ENCODE measurements around the gene CNP. TPM values are rescaled to one million over a fixed set of nuclear protein-coding genes. Genes with fewer than 3 reads are reported as not detected.

The CNP gene
- total RNA-seq, 4 donors from 2014 or later: 24.7 to 76.7 (median 43.4) TPM

DNA sequence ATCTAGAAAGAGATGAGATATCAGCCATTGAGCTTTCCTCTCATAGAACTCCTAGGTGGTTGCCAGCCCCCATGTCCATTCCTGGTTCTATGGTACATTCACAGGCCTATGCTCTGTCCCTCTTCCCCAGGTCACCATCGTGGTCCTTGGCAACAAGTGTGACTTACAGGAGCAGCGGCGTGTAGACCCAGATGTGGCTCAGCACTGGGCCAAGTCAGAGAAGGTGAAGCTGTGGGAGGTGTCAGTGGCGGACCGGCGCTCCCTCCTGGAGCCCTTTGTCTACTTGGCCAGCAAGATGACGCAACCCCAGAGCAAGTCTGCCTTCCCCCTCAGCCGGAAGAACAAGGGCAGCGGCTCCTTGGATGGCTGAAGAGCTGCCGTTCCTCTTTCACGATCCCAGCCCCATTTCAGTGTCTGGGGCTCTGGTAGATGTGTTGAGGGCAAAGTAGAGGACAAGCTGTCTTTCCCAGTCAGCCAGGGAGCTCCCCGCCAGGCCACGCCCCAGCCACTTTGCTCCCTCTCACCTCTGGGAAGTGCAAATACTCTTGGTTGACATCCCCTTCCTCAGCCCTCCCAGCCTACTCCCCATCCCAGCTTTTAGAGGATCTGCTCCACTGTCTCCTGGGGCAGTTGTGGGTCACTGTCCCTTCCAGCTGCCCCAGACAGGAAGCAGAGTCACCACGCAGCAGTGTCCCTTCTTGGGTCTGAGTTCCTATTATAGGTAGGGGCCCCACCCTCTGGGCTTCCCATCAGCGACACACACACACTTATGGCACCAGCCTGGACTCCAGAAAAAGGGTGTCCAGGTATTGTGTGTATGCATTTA, 57.1 kb downstream of the CNP start:
- no peak for DNase-seq
- H3K27ac ChIP-seq: peak overlapping the region in 3 of 4 donors; percentile 33 to 58 (median 57)
- no peak overlapping the region for H3K4me3 ChIP-seq
- peaks cover 0 to 28% (median 5%) of the 10 kb centered on the region in 4 donors for H3K4me1 ChIP-seq
- no peaks in the 10 kb centered on the region for H3K9me3 ChIP-seq
- peaks cover 0 to 24% (median 0%) of the 10 kb centered on the region in 3 donors for H3K36me3 ChIP-seq
- no peaks in the 10 kb centered on the region for H3K27me3 ChIP-seq
- TF ChIP-seq, protein P1, sequence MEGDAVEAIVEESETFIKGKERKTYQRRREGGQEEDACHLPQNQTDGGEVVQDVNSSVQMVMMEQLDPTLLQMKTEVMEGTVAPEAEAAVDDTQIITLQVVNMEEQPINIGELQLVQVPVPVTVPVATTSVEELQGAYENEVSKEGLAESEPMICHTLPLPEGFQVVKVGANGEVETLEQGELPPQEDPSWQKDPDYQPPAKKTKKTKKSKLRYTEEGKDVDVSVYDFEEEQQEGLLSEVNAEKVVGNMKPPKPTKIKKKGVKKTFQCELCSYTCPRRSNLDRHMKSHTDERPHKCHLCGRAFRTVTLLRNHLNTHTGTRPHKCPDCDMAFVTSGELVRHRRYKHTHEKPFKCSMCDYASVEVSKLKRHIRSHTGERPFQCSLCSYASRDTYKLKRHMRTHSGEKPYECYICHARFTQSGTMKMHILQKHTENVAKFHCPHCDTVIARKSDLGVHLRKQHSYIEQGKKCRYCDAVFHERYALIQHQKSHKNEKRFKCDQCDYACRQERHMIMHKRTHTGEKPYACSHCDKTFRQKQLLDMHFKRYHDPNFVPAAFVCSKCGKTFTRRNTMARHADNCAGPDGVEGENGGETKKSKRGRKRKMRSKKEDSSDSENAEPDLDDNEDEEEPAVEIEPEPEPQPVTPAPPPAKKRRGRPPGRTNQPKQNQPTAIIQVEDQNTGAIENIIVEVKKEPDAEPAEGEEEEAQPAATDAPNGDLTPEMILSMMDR (IDR thresholded peaks at IDR 0.05): no peak
- no peak for TF ChIP-seq POLR2A (IDR thresholded peaks at IDR 0.05)

- no peak for DNase-seq
- Histone ChIP-seq H3K4me1 (peaks cover 0 to 28% (median 5%) of the 10 kb centered on the region in 4 donors), H3K27me3 (no peaks in the 10 kb centered on the region), H3K36me3 (peaks cover 0 to 24% (median 0%) of the 10 kb centered on the region in 3 donors), H3K9me3 (no peaks in the 10 kb centered on the region), H3K4me3 (no peak overlapping the region), H3K27ac (peak overlapping the region; percentile 32 to 58 (median 45))
- TF ChIP-seq, protein P1 (IDR thresholded peaks at IDR 0.05): no peak
- TF ChIP-seq POLR2A (IDR thresholded peaks at IDR 0.05): no peak
Measured at GRCh38 chr17:42025191-42025579, 58.6 kb downstream of the CNP start.

DNA sequence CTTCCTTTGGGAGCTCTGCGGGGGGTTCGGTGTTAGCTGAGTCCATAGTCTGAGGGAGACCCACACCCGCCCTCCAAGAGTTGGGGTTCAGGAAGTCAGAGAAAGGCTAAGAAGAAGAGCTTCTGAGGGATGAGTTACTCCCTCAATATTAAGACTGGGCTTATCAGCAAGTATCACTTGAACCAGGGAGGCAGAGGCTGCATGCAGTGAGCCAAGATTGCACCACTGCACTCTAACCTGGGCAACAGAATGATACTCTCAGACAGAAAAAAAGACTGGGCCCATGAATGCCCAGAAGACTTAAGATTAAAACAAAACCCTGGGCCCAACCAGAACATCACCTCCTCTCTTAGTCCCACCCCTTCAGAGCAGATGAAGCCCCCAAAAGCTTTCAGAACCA, 59.3 kb downstream of the CNP start:
- Histone ChIP-seq H3K36me3 (peaks cover 0 to 24% (median 0%) of the 10 kb centered on the region in 3 donors), H3K4me1 (peaks cover 0 to 22% (median 2%) of the 10 kb centered on the region in 4 donors), H3K27ac (no peak overlapping the region), H3K4me3 (no peak overlapping the region), H3K27me3 (no peaks in the 10 kb centered on the region), H3K9me3 (no peaks in the 10 kb centered on the region)
- no peak for DNase-seq
- TF ChIP-seq, protein P1 (IDR thresholded peaks at IDR 0.05): no peak
- TF ChIP-seq POLR2A (IDR thresholded peaks at IDR 0.05): no peak

GRCh38 chr17:42026857-42027589, 60.4 kb downstream of the CNP start:
- no peaks in the 10 kb centered on the region for H3K9me3 ChIP-seq
- no peak for TF ChIP-seq POLR2A (IDR thresholded peaks at IDR 0.05)
- TF ChIP-seq, protein P1 (IDR thresholded peaks at IDR 0.05): no peak
- H3K4me3 ChIP-seq: no peak overlapping the region
- H3K27ac ChIP-seq: no peak overlapping the region
- H3K4me1 ChIP-seq: peaks cover 0 to 17% (median 2%) of the 10 kb centered on the region in 4 donors
- H3K27me3 ChIP-seq: no peaks in the 10 kb centered on the region
- no peak for DNase-seq
- peaks cover 0 to 24% (median 0%) of the 10 kb centered on the region in 3 donors for H3K36me3 ChIP-seq

Other genes starting within 250 kb of the CNP start
- 1 to 10 TPM in 1 of 4 donors, under 1 TPM in 1, not detected in 2; 0.94 to 5.0 TPM for gene HAP1, start 232.2 kb upstream of the CNP start, total RNA-seq
- gene JUP, start 180.1 kb upstream of the CNP start, total RNA-seq: 100 to 1,000 TPM; 229 to 585 (median 505) TPM
- gene P3H4, start 154.8 kb upstream of the CNP start, total RNA-seq: 10 to 100 TPM in 3 of 4 donors, 1 to 10 TPM in 1; 9.5 to 23.1 (median 18.0) TPM
- 100 to 1,000 TPM in 1 of 4 donors, 10 to 100 TPM in 2, 1 to 10 TPM in 1; 7.2 to 130 (median 11.2) TPM for gene FKBP10, start 153.8 kb upstream of the CNP start, total RNA-seq
- gene NT5C3B, start 130.6 kb upstream of the CNP start, total RNA-seq: 10 to 100 TPM in 3 of 4 donors, 1 to 10 TPM in 1; 5.8 to 40.4 (median 20.1) TPM
- not detected for gene KLHL10, start 129.0 kb upstream of the CNP start, total RNA-seq
- gene KLHL11, start 101.4 kb upstream of the CNP start, total RNA-seq: 10 to 100 TPM in 1 of 4 donors, 1 to 10 TPM in 3; 7.4 to 10.5 (median 7.7) TPM
- 100 to 1,000 TPM in 1 of 4 donors, 10 to 100 TPM in 3; 54.5 to 108 (median 74.0) TPM for gene ACLY, start 47.8 kb upstream of the CNP start, total RNA-seq
- 1 to 10 TPM in 1 of 4 donors, not detected in 3; 2.1 TPM for gene ODAD4, start 36.2 kb upstream of the CNP start, total RNA-seq
- 10 to 100 TPM; 51.0 to 80.9 (median 70.7) TPM for gene DNAJC7, start 50.6 kb downstream of the CNP start, total RNA-seq
- 10 to 100 TPM; 22.1 to 38.1 (median 31.1) TPM for gene NKIRAS2, start 53.3 kb downstream of the CNP start, total RNA-seq
- gene C17orf113, start 83.8 kb downstream of the CNP start, total RNA-seq: 1 to 10 TPM in 3 of 4 donors, not detected in 1; 1.6 to 8.6 (median 3.2) TPM
- 1 to 10 TPM in 1 of 4 donors, under 1 TPM in 1, not detected in 2; 0.53 to 1.3 TPM for gene ZNF385C, start 131.7 kb downstream of the CNP start, total RNA-seq
- 10 to 100 TPM; 12.8 to 24.8 (median 18.4) TPM for gene DHX58, start 145.9 kb downstream of the CNP start, total RNA-seq
- gene KAT2A, start 154.6 kb downstream of the CNP start, total RNA-seq: 100 to 1,000 TPM in 1 of 4 donors, 10 to 100 TPM in 2, 1 to 10 TPM in 1; 9.8 to 172 (median 38.4) TPM
- gene HSPB9, start 156.0 kb downstream of the CNP start, total RNA-seq: not detected
- 100 to 1,000 TPM in 2 of 4 donors, 10 to 100 TPM in 2; 80.9 to 153 (median 116) TPM for gene RAB5C, start 188.2 kb downstream of the CNP start, total RNA-seq
- under 1 TPM in 2 of 4 donors, not detected in 2; 0.47 to 0.80 TPM for gene KCNH4, start 214.3 kb downstream of the CNP start, total RNA-seq
- gene HCRT, start 218.7 kb downstream of the CNP start, total RNA-seq: not detected
- gene GHDC, start 227.7 kb downstream of the CNP start, total RNA-seq: 10 to 100 TPM; 13.2 to 71.4 (median 44.3) TPM

Measured in Peyer's patch (tissue), 4 donors.